Activated CD4-positive, alpha-beta T cell treated with anti-CD3 and anti-CD28 coated beads, Interleukin-2, amount 50 U/mL, for 24 hours (primary cell): ENCODE measurements around the gene STRIP2.
"Not testable (repeated sequence)": the region's sequence is repeated elsewhere in the genome, so short reads cannot be mapped to it uniquely, and the experiment has no call there.

Experiments used
- DNase-seq, 2 donors: peaks; one replicate each; pipeline ENCODE4 v3.0.0-alpha.2; 2020; ENCODE audit warnings: low read depth in 1 of 2, low spot score in 1 of 2

Gene STRIP2

DNA sequence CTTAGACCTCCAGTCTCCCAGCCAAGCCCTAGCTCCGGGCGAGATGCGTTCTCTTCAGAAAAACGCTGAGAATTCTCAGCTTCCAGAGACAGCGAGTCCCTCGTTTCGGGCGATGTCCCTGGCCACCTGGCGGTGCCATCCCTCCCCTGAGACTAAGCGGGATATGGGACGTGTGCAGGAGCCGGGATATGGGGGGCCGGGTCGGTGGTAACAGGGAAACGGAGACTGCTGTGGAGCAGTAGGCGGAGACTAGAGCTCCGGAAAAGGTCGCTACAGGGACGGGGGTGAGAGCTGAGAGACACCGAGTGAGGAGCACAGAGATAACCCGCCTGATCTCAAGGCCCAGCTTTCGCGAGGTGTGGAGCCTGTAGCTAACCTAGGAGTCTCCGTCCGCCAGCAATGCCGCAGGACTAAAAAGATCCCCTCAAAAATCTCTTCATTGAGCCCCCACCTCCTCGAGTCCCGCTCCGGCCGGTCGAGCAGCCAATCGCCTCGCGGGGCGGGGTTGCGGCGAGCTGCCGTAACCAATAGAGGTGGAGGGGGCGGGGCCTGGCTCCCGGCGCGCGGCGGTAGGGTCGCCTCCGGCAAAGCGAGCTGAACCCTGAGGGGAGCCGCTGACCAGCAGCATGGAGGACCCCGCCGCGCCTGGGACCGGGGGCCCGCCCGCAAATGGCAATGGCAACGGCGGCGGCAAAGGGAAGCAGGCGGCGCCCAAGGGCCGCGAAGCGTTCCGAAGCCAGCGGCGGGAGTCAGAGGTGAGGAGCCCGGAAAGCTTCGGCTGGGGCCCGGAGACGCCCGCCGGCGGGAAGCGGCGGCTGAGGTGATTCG lies at the start of gene STRIP2:
TSS of gene STRIP2 (plus strand) at position 586 of the 828 bp plus-strand sequence. CDS start at position 627, 41 bp downstream.
- peak; percentile 81 to 87 for DNase-seq

DNA sequence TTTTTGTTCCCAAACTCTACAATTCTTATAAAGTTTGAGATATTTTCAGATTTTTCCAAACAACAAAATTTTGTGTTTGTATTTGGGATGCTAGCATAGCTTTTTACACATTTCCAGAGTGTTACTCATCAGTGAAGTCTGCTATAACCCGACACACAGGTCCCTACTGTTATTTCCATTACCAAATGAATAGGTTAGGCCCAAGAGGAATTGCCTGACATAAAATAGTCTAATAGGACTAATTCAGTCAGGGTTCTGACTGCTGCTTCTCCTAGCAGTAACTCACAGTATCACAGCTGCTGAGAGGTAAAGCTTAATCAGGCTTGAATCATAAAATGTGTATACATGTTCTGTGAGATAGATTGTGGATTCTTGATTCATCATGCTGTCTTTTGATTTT lies 49.1 kb upstream of the STRIP2 start:
- no peak for DNase-seq

- no peak for DNase-seq
Observed at GRCh38 chr7:129385598-129385997, 48.6 kb upstream of the STRIP2 start.

DNA sequence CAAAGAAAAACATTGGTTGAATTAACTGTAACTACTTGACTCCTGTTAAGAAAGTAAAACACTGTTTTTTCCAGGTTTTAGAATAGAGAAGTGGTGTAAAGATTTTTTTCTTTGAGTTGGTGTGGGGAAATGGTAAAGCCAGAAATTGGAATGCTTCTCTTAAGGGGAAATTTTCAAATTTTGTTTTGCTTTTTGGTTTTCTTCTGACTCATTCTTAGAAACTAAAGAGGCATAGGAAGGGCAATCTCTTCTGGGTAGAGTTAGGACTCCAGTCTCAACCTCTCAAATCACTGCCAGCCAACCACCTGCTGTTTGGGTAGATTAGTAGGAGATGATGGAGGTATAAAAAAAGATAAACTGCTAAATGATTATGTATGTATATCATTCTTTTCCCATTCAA lies 47.7 kb upstream of the STRIP2 start:
- DNase-seq = no peak

DNA sequence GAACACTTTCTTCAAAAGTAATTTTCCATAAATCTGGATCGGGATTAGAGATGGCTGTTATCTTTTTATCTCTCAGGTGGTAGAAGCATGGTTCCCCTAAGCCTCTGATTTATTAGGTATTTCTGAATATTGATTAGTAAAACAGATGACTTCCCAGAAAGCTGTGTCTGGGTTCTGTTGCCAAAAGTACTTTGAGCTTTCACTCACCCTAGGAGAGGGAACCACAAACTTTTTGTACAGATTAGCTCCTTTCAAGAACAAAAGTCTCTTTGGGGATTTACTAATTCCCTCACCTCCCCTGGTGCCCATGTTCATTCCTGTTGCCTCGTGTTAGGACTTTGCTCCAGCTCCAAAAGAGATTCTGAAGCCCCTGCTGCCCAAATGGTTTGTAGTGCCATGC lies 46.7 kb upstream of the STRIP2 start:
- no peak for DNase-seq

DNA sequence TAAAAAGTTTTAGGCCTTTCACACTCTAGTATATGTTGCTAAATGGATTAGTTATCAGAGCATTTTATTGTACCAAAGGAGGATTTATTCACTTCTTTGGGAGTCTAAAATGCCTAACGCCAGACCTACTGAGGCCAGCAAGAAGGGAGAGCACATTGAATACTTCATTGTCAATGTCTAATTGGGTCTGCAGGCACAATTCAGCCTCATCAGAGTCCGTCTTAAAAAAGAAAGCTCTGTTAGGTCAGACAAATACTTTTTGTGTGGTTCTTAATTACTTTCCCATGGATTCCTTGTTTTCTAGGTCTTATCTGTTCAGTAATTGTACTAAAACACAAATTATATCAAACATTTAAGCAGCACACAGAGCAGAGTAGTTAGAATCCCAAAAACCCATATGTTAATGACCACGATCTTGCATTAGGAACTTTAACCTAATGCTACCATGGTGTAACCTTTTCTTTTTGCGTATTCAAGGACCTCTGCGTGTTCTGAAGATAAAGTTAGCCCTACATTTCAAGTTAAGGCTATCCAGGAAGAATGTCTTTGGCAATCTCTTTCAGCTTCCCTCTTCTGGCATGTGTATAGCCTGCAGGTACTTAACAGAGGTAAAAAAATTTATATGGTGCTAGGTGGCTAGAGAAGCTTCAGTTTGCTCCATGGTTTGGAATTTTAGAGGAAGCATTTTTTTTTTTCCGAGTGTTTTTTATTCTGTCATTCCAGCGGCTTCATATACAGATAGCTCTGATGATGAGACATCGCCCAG lies 45.7 kb upstream of the STRIP2 start:
- no peak for DNase-seq

DNA sequence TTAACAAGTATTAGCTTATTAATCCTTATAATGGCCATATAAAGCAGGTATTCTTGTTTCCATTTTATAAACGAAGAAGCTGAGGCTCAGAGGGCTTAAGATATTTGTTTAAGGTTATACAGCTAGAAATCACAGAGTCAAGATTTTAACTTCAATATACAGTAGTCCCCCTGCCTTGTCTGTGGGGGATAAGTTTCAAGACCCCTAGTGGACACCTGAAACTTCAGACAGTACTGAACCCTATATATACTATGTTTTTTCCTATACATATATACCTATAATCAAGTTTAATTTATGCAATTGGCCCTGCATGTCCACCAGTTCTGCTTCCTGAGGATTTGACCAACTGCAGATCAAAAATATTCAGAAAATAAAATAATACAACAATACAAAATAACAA lies 44.4 kb upstream of the STRIP2 start:
- DNase-seq = no peak

GRCh38 chr7:129390314-129390713 lies 43.9 kb upstream of the STRIP2 start:
- DNase-seq = no peak

DNA sequence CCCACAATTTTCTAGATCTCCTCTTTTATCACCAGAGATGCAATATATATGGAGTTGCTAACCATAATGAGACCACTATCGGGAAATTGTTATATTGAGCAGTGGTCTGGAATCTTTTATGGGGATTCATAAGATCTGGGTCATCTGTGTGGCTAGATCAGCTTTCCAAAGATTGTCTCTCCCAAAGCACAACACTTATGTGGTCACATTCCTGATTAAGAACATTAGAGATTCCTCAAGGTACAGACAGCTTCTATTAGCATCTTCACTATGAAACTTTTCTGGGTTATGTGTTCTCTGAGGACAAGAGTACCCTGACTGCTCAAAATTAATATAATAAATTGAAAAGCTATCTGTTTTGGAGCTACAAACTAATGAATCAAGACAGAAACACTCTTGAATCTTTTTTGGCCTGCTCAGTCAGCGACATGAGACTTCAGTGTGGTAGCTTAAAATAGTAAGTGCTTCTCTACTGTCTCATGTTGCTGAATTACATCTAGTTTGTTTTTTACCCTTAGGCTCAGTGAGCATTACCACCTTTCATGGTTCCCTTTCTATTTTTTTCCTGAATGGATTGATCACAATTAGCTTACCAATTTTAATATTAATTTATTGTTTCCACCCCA lies 42.6 kb upstream of the STRIP2 start:
- no peak for DNase-seq

DNA sequence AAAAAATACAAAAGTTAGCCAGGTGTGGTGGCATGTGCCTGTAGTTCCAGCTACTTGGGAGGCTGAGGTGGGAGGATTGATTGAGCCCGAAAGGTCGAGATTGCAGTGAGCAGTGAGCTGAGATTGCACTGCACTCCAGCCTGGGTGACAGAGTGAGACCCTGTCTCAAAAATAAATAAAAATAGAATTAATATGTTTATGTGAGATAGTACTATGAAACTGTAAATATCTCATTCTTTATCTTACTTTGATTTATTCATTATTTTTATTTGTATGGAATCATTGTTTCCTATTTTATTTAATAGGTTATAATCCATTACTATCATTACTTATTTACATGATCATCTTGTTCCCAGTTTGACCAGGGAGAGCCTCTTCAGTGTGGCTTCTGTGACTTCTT lies 41.0 kb upstream of the STRIP2 start:
- DNase-seq = no peak

- DNase-seq = no peak
Observed at GRCh38 chr7:129394101-129394500, 40.1 kb upstream of the STRIP2 start.

- DNase-seq = no peak
Observed at GRCh38 chr7:129394982-129395914, 39.0 kb upstream of the STRIP2 start.

DNA sequence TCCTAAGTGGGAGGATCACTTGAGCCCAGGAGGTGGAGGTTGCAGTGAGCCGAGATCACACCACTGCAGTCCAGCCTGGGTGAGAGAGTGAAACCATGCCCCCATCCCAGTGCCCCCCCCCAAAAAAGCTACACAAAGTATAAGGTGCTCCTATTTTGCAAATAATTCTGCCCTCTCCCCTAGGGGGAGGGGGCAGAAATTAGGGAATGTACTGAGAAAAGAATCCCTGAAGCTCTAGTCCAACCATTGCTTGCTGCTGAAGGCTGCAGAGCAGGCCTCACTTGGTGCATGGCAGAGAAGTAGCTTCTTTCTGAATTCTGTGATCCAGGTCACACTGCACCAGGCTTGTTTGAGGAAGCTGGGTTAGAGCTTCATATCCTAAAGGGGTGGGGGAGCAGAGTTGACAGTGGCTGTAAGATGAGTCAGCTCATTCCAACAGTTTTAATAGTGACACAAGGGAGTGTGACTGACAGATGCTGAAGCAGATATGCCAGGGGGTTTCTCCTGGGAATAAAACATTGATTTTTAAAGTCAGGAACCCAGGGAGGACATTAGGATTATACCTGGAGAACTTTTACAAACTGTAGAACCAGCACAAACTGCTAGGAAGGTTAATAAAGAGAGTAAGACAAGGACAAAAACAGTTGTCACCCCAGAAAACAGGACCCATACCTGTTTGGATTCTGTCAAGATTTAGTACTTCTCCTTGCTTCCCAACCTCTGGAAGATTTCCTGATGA lies 32.8 kb upstream of the STRIP2 start:
- DNase-seq = no peak

GRCh38 chr7:129401967-129402860 lies 32.0 kb upstream of the STRIP2 start:
- no peak for DNase-seq

DNA sequence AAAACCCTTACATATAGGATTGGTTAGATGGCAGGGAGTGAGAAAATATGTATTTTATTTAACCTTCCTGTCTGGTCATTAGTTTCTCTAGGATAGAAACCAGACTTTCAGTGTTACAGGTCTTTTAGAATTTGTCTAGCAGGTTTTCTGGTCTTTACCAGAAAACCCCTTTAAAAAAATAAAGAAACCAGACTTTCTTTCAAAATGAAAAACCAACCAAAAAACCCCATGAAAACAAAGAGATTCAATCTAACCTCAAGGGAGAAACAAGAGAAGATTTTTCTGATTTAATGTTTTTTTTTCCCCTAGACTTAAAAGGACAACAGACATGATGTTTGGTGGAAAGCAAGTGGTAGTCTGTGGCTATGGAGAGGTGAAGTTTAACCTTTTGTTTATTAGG lies 28.7 kb upstream of the STRIP2 start:
- DNase-seq = no peak

GRCh38 chr7:129410238-129410637 lies 24.0 kb upstream of the STRIP2 start:
- not testable (repeated sequence) for DNase-seq

DNA sequence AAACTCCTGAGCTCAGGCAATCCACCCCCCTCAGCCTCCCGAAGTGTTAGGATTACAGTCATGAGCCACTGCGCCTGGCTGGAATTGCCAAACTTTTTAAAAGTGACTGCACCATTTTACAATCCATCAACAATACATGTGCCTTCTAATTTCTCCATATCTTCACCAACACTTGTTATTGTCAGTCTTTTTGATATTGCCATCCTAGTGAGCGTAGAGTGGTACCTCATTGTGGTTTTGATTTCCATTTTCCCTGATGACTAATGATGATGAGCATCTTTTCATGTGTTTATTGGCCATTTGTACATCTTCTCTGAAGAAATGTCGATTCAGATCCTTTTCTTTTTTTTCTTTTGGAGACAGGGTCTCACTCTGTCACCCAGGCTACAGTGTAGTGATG lies 21.7 kb upstream of the STRIP2 start:
- no peak for DNase-seq

- no peak for DNase-seq
Observed at GRCh38 chr7:129417073-129417472, 17.2 kb upstream of the STRIP2 start.

GRCh38 chr7:129421717-129422250 lies 12.4 kb upstream of the STRIP2 start:
- no peak for DNase-seq
